H4 (cell line): ENCODE measurements around the gene PSMG1. TPM values are rescaled to one million over a fixed set of nuclear protein-coding genes. Genes with fewer than 3 reads are reported as not detected.
"Not testable (repeated sequence)": the region's sequence is repeated elsewhere in the genome, so short reads cannot be mapped to it uniquely, and the experiment has no call there.

Experiments used
- DNase-seq: peaks from one replicate; pipeline ENCODE4 v3.0.0-alpha.2; 2015; ENCODE audit warnings: low spot score
- total RNA-seq: library from RNA; depleted of rRNA; stranded (reverse); fragments of >200 nt; shearing (Covaris generic); gene quantifications from 2 replicates; pipeline ENCODE4 v1.2.3, GENCODE V29; 2014; rRNA removed

Gene PSMG1, protein sequence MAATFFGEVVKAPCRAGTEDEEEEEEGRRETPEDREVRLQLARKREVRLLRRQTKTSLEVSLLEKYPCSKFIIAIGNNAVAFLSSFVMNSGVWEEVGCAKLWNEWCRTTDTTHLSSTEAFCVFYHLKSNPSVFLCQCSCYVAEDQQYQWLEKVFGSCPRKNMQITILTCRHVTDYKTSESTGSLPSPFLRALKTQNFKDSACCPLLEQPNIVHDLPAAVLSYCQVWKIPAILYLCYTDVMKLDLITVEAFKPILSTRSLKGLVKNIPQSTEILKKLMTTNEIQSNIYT
- 204 and 213 TPM in 2 replicates for total RNA-seq

GRCh38 chr21:39183272-39184049, at the start of gene PSMG1:
Gene PSMG1, minus strand, starts transcription at chr21:39183451. Its CDS starts 66 bp downstream, at chr21:39183385.
- DNase-seq = peak; percentile 95

DNA sequence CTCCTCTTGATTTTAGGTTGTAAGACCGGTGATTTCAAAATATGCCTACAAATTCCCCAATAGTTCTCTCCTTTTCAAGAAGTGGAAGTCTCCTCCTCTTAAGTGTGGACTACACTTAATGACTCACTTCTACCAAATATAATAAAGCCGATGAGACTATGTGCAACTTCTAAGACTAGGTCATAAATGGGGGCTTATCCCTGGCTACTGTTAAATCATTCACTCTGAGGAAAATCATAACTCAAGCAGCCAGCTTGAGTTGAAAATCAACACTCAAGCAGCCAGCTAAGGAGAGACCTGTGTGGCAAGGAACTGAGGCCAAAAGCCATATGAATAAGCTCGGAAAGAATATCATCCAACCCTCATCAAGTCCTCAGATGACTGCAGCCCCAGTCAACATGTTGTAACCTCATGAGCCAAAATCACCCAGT, 49.6 kb upstream of the PSMG1 start:
- no peak for DNase-seq

GRCh38 chr21:39224930-39225329, 41.7 kb upstream of the PSMG1 start:
- DNase-seq = no peak

- DNase-seq = no peak
These were observed 38.8 kb upstream of the PSMG1 start for GRCh38 chr21:39221997-39222486.

DNA sequence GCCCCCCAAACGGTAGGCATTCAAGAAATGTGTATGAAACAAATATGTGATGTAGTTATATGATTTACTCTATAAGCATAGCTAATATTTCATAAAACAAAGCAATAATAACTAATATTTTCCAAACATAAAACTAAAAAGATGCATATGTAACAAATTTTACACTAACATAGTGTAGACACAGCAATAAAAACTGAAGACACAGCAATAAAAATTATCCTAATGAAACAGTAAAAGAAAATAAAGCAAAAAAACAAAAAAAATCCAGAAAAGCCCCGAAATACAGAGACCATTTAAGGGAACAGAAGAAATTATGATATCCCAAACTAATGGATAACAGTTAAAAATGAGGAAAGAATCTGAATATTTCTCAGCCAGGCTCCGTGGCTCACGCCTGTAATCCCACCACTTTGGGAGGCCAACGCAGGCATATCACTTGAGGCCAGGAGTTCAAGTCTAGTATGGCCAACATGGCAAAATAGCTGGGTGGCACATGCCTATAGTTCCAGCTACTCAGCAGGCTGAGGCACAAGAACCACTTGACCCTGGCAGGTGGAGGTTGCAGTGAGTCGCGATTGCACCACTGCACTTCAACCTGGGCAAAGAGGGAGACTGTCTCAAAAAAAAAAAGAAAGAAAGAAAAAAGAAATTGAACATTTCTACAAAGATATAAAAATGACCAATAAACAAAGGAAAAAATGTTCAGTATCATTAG, 38.2 kb upstream of the PSMG1 start:
- DNase-seq = no peak

- not testable (repeated sequence) for DNase-seq
These were observed 37.6 kb upstream of the PSMG1 start for GRCh38 chr21:39220875-39221274.

- DNase-seq = no peak
These were observed 36.9 kb upstream of the PSMG1 start for GRCh38 chr21:39220150-39220549.

DNA sequence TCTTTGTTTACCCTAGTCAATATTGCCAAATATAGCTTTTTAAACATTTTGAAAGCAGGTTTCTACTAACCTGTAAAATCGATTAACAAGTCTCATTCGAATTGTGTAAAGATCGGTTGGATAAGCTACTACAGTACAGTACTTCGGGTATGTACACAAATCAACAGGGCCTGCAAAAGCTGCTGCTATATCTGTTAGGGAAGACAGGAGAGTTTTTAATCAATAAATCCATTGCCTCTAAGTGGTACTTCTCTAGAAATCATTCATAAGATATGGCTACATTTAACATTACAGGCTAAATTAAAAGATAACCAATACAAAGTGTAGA, 34.8 kb upstream of the PSMG1 start:
- no peak for DNase-seq

DNA sequence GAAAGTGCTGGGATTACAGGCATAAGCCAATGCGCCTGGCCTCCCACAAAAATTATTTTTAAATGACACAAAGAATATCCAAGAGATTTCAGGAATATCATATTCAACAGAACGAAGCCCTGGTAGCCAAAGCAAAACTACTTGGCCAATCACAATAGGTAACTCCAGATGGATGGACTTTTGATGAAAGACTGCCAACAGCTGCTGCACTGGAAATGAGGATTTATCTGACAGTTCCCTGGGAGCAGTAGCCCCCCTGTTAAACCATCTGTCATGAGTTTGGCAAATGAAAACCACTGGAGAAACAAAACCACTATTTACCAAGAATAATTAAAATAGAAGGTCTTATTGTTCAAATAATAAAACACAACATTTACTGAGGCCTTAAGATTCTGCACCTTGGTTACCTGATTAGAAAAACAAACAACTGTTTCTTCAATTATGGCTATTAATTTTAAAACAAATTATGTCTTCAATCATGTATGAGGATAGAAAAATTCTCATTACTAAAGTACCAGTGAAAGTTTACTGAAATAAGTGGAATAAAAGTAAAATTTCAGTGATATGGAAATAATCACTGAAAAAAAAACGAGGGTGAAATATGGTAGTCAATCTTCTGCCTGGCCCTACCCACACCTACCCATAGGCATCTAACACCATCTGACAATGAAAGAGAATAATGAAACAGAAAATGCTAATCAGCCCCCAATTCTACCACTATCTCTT, 34.3 kb upstream of the PSMG1 start:
- DNase-seq = no peak

- no peak for DNase-seq
These were observed 33.0 kb upstream of the PSMG1 start for GRCh38 chr21:39216290-39216689.

GRCh38 chr21:39215078-39215477, 31.8 kb upstream of the PSMG1 start:
- no peak for DNase-seq

GRCh38 chr21:39209334-39209688, 26.1 kb upstream of the PSMG1 start:
- no peak for DNase-seq

GRCh38 chr21:39208624-39209333, 25.5 kb upstream of the PSMG1 start:
- no peak for DNase-seq

- DNase-seq = no peak
These were observed 20.9 kb upstream of the PSMG1 start for GRCh38 chr21:39204134-39204533.

GRCh38 chr21:39198800-39199199, 15.5 kb upstream of the PSMG1 start:
- no peak for DNase-seq

DNA sequence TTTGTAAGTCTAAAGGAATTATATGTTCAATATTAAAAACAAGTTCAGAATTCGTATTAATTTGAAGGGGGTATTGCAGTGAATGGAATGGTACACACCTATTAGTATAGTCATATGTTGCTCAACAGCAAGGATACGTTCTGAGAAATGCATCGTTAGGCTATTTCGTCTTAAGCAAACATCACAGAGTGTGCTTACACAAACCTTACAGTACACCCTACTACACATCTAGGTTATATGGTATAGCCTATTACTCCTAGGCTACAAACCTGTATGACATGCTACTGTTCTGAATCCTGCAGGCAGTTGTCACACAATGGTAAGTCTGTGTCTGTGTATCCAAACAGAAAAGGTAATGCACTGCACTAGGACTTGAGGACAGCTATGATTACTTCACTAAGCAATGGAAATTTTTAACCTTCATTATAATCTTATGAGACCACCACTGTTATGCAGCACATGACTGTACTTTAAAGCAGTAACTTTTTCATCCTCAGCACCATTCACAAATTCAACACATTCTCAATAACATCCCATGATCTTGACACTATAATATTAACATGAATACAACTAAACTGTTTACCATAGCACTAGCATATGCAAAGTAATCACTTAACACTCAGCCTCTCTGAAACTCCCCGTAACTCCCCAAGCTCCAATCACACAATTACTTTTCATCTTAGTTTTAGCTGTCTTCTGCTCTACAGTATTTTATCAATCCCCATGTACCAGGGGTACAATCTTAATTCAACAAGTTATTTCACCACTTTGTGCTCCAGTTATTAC, 14.4 kb upstream of the PSMG1 start:
- no peak for DNase-seq

- no peak for DNase-seq
These were observed 13.6 kb upstream of the PSMG1 start for GRCh38 chr21:39196838-39197237.

- DNase-seq = no peak
These were observed 13.1 kb upstream of the PSMG1 start for GRCh38 chr21:39196310-39196709.

DNA sequence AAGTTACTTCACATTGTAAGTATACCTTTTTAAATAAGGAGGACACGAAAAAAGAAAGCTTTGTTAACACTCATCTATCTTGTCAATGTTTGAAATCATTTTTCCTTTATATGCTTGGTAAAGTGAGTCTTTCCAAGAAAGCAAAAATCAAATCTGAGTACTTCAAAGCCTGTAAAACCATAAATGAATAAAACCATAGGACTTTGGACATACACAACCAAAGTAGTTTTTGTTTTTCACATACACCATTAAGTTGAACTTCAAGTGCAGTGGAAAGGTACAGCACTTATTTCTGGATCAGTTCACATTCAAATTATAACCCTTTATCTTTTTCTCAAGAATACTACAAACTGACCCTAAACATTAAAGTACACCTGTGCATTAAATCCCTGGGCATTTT, 10.1 kb upstream of the PSMG1 start:
- no peak for DNase-seq

GRCh38 chr21:39189857-39190604, 6.8 kb upstream of the PSMG1 start:
- DNase-seq = no peak
